HUES6 (cell line): Measurements from ENCODE around the gene CAPN14.

ENCODE experiments used
- H3K27ac ChIP-seq: 2 replicates; pipeline ENCODE4 v1.7.0; 2013; ENCODE audit warnings: low read depth, mild to moderate bottlenecking, low read length, inconsistent platforms
- H3K27me3 ChIP-seq: 2 replicates; pipeline ENCODE4 v1.6.1; 2013; ENCODE audit warnings: low read length; ENCODE audit not compliant: control insufficient read depth, insufficient read depth
- H3K36me3 ChIP-seq: 2 replicates; pipeline ENCODE4 v1.6.1; 2013; ENCODE audit warnings: low read length; ENCODE audit not compliant: control insufficient read depth, insufficient read depth
- H3K4me1 ChIP-seq: 2 replicates; pipeline ENCODE4 v1.6.1; 2013; ENCODE audit warnings: low read length; ENCODE audit not compliant: control insufficient read depth, insufficient read depth
- H3K4me3 ChIP-seq: 2 replicates; pipeline ENCODE4 v1.5.1; 2013; ENCODE audit warnings: low read depth, low read length
- H3K9ac ChIP-seq: one replicate; pipeline ENCODE4 v1.6.1; 2013; ENCODE audit warnings: mild to moderate bottlenecking, low read length
- H3K9me3 ChIP-seq: 2 replicates; pipeline ENCODE4 v1.6.1; 2013; ENCODE audit warnings: low read depth, low read length; ENCODE audit not compliant: control insufficient read depth, insufficient read depth

Gene CAPN14

GRCh38 chr2:31127931-31128330 is 89.4 kb downstream of the CAPN14 start:
- Histone ChIP-seq H3K27ac (no peak overlapping the region), H3K4me1 (peaks cover 20% of the 10 kb centered on the region), H3K27me3 (no peaks in the 10 kb centered on the region), H3K9ac (no peak overlapping the region), H3K9me3 (no peaks in the 10 kb centered on the region), H3K4me3 (no peak overlapping the region), H3K36me3 (no peaks in the 10 kb centered on the region)

GRCh38 chr2:31125918-31126695 is 91.2 kb downstream of the CAPN14 start:
- no peak overlapping the region for H3K4me3 ChIP-seq
- H3K27me3 ChIP-seq = no peaks in the 10 kb centered on the region
- no peaks in the 10 kb centered on the region for H3K9me3 ChIP-seq
- no peak overlapping the region for H3K27ac ChIP-seq
- peaks cover 10% of the 10 kb centered on the region for H3K4me1 ChIP-seq
- H3K36me3 ChIP-seq = no peaks in the 10 kb centered on the region
- no peak overlapping the region for H3K9ac ChIP-seq

- Histone ChIP-seq H3K9me3 (no peaks in the 10 kb centered on the region), H3K36me3 (no peaks in the 10 kb centered on the region), H3K4me3 (no peak overlapping the region), H3K4me1 (peaks cover 5% of the 10 kb centered on the region), H3K27ac (no peak overlapping the region), H3K9ac (no peak overlapping the region), H3K27me3 (no peaks in the 10 kb centered on the region)
Measured at GRCh38 chr2:31124904-31125303, 92.4 kb downstream of the CAPN14 start.
